K562 (cell line): ENCODE results near the gene PYGM. TPM values are rescaled to one million over a fixed set of nuclear protein-coding genes. Genes with fewer than 3 reads are reported as not detected.

Experiments used
- ATAC-seq: fragments of 200-7000 bp; cut with Tn5 transposase; 3 replicates; pipeline ENCODE4 v1.9.1; 2020; ENCODE audit warnings: moderate library complexity
- BruUV-seq: library from RNA; stranded (reverse); fragments of 400-500 nt; replicated peaks from 2 replicates; lab custom pipeline; 2021; lab: Mats Ljungman, UMichigan
- CTCF ChIA-PET: fragments of 300-600 bp; formaldehyde crosslinking; extraction: SDS; loops from one replicate; lab custom pipeline; 2021; ENCODE audit warnings: low intra/inter-chr PET ratio; lab: Yijun Ruan, JAX
- POLR2A ChIA-PET: fragments of 300-600, 350-650 bp; sonication (Branson Sonifier 250); formaldehyde crosslinking; extraction: SDS; loops from one replicate; lab custom pipeline; 2021; ENCODE audit warnings: antibody characterized with exemption, inconsistent platforms; lab: Yijun Ruan, JAX
- DNase-seq, 4 experiments: peaks; one replicate each; pipeline versions ENCODE4 v3.0.0 to v3.0.0-alpha.2; 2011 to 2018; ENCODE audit warnings: low spot score in 3 of 4, mixed read lengths in 3 of 4; ENCODE audit errors: extremely low read depth in 1 of 4
- FAIRE-seq: peaks from 2 replicates; lab custom pipeline; 2011; peaks lifted over from hg19 to GRCh38; lab: Jason Lieb, UNC
- H2AFZ ChIP-seq: 2 replicates; pipeline ENCODE4 v1.6.0; 2011; ENCODE audit warnings: low read depth, low read length, control low read depth, inconsistent platforms
- H3K27ac ChIP-seq: fragments of 200-600 bp; 3 replicates; pipeline ENCODE4 v1.8.0; 2011; ENCODE audit warnings: low read depth, mild to moderate bottlenecking, control low read depth, inconsistent platforms, low read length, moderate library complexity, mixed read lengths; ENCODE audit errors: extremely low read depth
- H3K27me3 ChIP-seq, 2 experiments: fragments of 300-600 bp in 1 of 2; 2 replicates in 1 of 2; 3 replicates in 1 of 2; pipeline versions ENCODE4 v1.6.0 to v1.8.0; 2011; ENCODE audit warnings: inconsistent platforms in 2 of 2, low read length in 2 of 2, mild to moderate bottlenecking in 1 of 2, mixed read lengths in 1 of 2, moderate library complexity in 1 of 2; ENCODE audit not compliant: control insufficient read depth in 2 of 2, insufficient read depth in 2 of 2
- H3K36me3 ChIP-seq: fragments of 300-600 bp; 3 replicates; pipeline ENCODE4 v1.8.0; 2011; ENCODE audit warnings: mild to moderate bottlenecking, low read length, inconsistent platforms; ENCODE audit not compliant: control insufficient read depth, insufficient read depth
- H3K4me1 ChIP-seq, 2 experiments: fragments of 200-600 bp in 1 of 2; replicated peaks in 1 of 2; 2 replicates in 1 of 2; 3 replicates in 1 of 2; pipeline versions ENCODE4 v1.5.1 to v1.8.0; 2011; ENCODE audit warnings: inconsistent platforms in 2 of 2, low read length in 2 of 2, mild to moderate bottlenecking in 1 of 2, mixed read lengths in 1 of 2, moderate library complexity in 1 of 2; ENCODE audit not compliant: control insufficient read depth in 2 of 2, insufficient read depth in 2 of 2
- H3K4me2 ChIP-seq: 2 replicates; pipeline ENCODE4 v1.6.1; 2011; ENCODE audit warnings: low read length, control low read depth, inconsistent platforms, mixed read lengths; ENCODE audit not compliant: insufficient read depth
- H3K4me3 ChIP-seq: fragments of 200-600 bp; sonication (generic), shearing (Covaris generic); 2 replicates; pipeline ENCODE4 v1.5.1; 2016; ENCODE audit warnings: control low read depth, inconsistent platforms
- H3K79me2 ChIP-seq: fragments of 200-600 bp; 3 replicates; pipeline ENCODE4 v1.8.0; 2011; ENCODE audit warnings: low read length, inconsistent platforms; ENCODE audit not compliant: control insufficient read depth, insufficient read depth
- H3K9ac ChIP-seq, 2 experiments: 2 replicates each; pipeline versions ENCODE4 v1.6.0 to v1.6.1; 2011; ENCODE audit warnings: low read depth in 2 of 2, low read length in 2 of 2, control low read depth in 1 of 2, inconsistent platforms in 1 of 2, mild to moderate bottlenecking in 1 of 2, mixed read lengths in 1 of 2; ENCODE audit not compliant: insufficient read depth in 1 of 2
- H3K9me1 ChIP-seq: one replicate; pipeline ENCODE4 v1.6.0; 2011; ENCODE audit warnings: inconsistent platforms, mild to moderate bottlenecking, low read length, moderate library complexity; ENCODE audit not compliant: control insufficient read depth, insufficient read depth
- H3K9me3 ChIP-seq: replicated peaks from 2 replicates; pipeline ENCODE4 v1.5.1; 2011; ENCODE audit warnings: low read depth, low read length, inconsistent platforms; ENCODE audit not compliant: control insufficient read depth, insufficient read depth
- H4K20me1 ChIP-seq: replicated peaks from 2 replicates; pipeline ENCODE4 v1.6.1; 2011; ENCODE audit warnings: low read length, inconsistent platforms, mixed read lengths; ENCODE audit not compliant: control insufficient read depth, insufficient read depth
- CHD4 ChIP-seq: fragments of 200-600 bp; sonication (generic); IDR thresholded peaks from 3 replicates; pipeline ENCODE4 v1.6.1; 2012; ENCODE audit warnings: low read depth, mild to moderate bottlenecking, mixed read lengths, low read length, inconsistent platforms; ENCODE audit not compliant: insufficient read depth, insufficient replicate concordance, poor library complexity, severe bottlenecking
- CREBBP ChIP-seq: IDR thresholded peaks from one replicate; pipeline ENCODE4 v1.6.1; 2012; ENCODE audit warnings: low read depth, mild to moderate bottlenecking, control low read depth, inconsistent platforms, low read length
- EHMT2 ChIP-seq: fragments of 450-650 bp; IDR thresholded peaks from 2 replicates; pipeline ENCODE4 v1.6.1; 2018; ENCODE audit warnings: antibody characterized with exemption
- HDAC1 ChIP-seq, 2 experiments: fragments of 450-650 bp; IDR thresholded peaks; 2 replicates each; pipeline ENCODE4 v1.6.1; 2016 to 2017; ENCODE audit warnings: inconsistent platforms in 1 of 2, mild to moderate bottlenecking in 1 of 2, moderate library complexity in 1 of 2
- HIVEP1 ChIP-seq: fragments of 250-450 bp; sonication (Bioruptor Pico); IDR thresholded peaks from 2 replicates; pipeline ENCODE4 v1.4.0; 2020; ENCODE audit warnings: mild to moderate bottlenecking
- MAFF ChIP-seq: IDR thresholded peaks from 2 replicates; pipeline ENCODE4 v1.6.1; 2012; ENCODE audit warnings: low read length, improper control_type of control experiment
- PHB2 ChIP-seq: fragments of 450-650 bp; IDR thresholded peaks from 2 replicates; pipeline ENCODE4 v1.6.1; 2017; ENCODE audit warnings: low read depth
- PPARD ChIP-seq: fragments of 250-450 bp; sonication (Bioruptor Pico); IDR thresholded peaks from 2 replicates; pipeline ENCODE4 v1.8.0; 2022; ENCODE audit warnings: inconsistent platforms, mild to moderate bottlenecking, moderate library complexity
- RB1 ChIP-seq: fragments of 450-650 bp; IDR thresholded peaks from 2 replicates; pipeline ENCODE4 v1.6.1; 2017; ENCODE audit warnings: low read depth, mild to moderate bottlenecking
- TCF7L2 ChIP-seq: fragments of 150-350 bp; IDR thresholded peaks from 2 replicates; pipeline ENCODE4 v1.6.1; 2016; ENCODE audit warnings: low read depth, mild to moderate bottlenecking, low read length, moderate library complexity
- ZNF316 ChIP-seq: fragments of 450-650 bp; IDR thresholded peaks from 2 replicates; pipeline ENCODE4 v1.6.1; 2016
- ZNF764 ChIP-seq: fragments of 250-450 bp; sonication (Bioruptor Pico); IDR thresholded peaks from 2 replicates; pipeline ENCODE4 v1.4.0; 2020; ENCODE audit warnings: low read depth, mild to moderate bottlenecking, moderate library complexity
- WGBS: fragments of 100-300 bp; shearing (Covaris generic); methylation state at CpG from one replicate; pipeline ENCODE4 v1.1.6; 2016; ENCODE audit warnings: low coverage, mixed read lengths; ENCODE audit not compliant: insufficient coverage; ENCODE audit errors: missing lambda C conversion rate; 5-methylcytosine and 5-hydroxymethylcytosine counted together
- in situ Hi-C: fragments of 300-500 bp; cut with MboI; formaldehyde crosslinking; loops from 4 replicates; pipeline ENCODE4 v1.15.0; 2018; ENCODE audit warnings: inconsistent platforms, mixed read lengths
- intact Hi-C: fragments of 100-400 bp; cut with micrococcal nuclease; formaldehyde crosslinking; loops from 2 replicates; pipeline ENCODE4 v1.14.2; 2022
- polyA plus RNA-seq, 8 experiments: library from polyadenylated mRNA; depleted of rRNA in 4 of 8; stranded (reverse) in 5 of 8; unstranded in 3 of 8; fragments of >200 nt; fragmentation: Nextera tagmentation in 2 of 8; fragmentation: Illumina TruSeq in 1 of 8; extraction: Ambion mirVana in 2 of 8; extraction: Trizol in 1 of 8; gene quantifications; 2 replicates each; pipeline versions ENCODE4 v1.2.1 to v1.2.3, GENCODE V29; 2011 to 2014; ENCODE audit warnings: inconsistent platforms in 1 of 8, missing spikeins in 1 of 8
- total RNA-seq, 7 experiments: library from RNA; depleted of rRNA in 6 of 7; stranded (reverse); fragments of >200 nt in 6 of 7; fragmentation: Illumina TruSeq in 2 of 7; extraction: Trizol in 2 of 7; gene quantifications; 2 replicates each; pipeline versions ENCODE4 v1.2.1 to v1.2.3, GENCODE V29; 2011 to 2021; ENCODE audit warnings: low replicate concordance in 1 of 7
- TF ChIP-seq, protein P1 (sequence below), 2 experiments: fragments of 450-650 bp in 1 of 2; sonication (generic) in 1 of 2; formaldehyde crosslinking in 1 of 2; IDR thresholded peaks in 1 of 2; conservative IDR thresholded peaks in 1 of 2; 2 replicates each; pipeline versions ENCODE4 v1.6.1 to v1.8.1; 2016 to 2023; ENCODE audit warnings: mild to moderate bottlenecking in 2 of 2, moderate library complexity in 2 of 2, inconsistent platforms in 1 of 2, missing genetic modification reagents in 1 of 2
- TF ChIP-seq, protein P2 (sequence below): fragments of 250-450 bp; sonication (Bioruptor Pico); IDR thresholded peaks from 2 replicates; pipeline ENCODE4 v1.4.0; 2020; ENCODE audit warnings: mild to moderate bottlenecking, moderate library complexity, borderline replicate concordance
- TF ChIP-seq, protein P3 (sequence below): sonication (generic); formaldehyde crosslinking; IDR thresholded peaks from 2 replicates; pipeline ENCODE4 v1.8.1; 2023; ENCODE audit warnings: mild to moderate bottlenecking, missing genetic modification reagents
- TF ChIP-seq, protein P4 (sequence below): fragments of 250-450 bp; sonication (Bioruptor Pico); IDR thresholded peaks from 2 replicates; pipeline ENCODE4 v1.8.0; 2021; ENCODE audit warnings: borderline replicate concordance, mild to moderate bottlenecking, moderate library complexity; ENCODE audit not compliant: poor library complexity, severe bottlenecking

The PYGM gene
- total and polyA plus RNA-seq, 9 of the 15 experiments (the other 6 are each of a cell fraction or from before 2014, with no cell fraction given) = 0.07 to 1.5 (median 0.68) TPM

DNA sequence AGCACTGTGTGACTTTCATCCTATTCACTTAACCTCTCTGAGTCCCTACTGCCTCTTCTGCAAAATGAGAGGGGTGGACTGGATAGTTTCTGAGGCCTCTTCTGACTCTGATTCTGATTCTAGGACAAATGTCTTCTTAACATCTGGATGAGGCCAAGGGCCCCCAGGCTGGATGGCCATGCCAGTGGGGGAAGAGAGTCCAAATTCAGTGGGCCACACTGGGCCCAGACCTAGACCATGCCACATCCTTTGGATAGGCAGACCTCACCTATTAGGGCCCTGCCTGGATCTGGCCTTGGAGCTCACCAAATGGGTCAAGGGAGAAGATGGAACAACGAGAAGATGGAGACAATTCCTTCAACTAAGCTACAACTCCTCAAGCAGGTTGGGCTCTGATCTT is 61.3 kb downstream of the PYGM start:
- WGBS = 0% methylated on average over 1 of the region's 1 CpG
- H3K27ac ChIP-seq = no peak overlapping the region
- POLR2A ChIA-PET = interaction anchor here (0.9 to 1.3 kb wide), 3 partner anchors 15 to 18 kb away, joined by 3 to 4 read pairs (median 3); no protein-coding TSS in a partner anchor
- H3K27me3 ChIP-seq = peaks cover 8 to 48% of the 10 kb centered on the region in 2 experiments; a peak in 4 of 5 replicates
- H4K20me1 ChIP-seq = no peaks in the 10 kb centered on the region
- in situ Hi-C loops (no loop called here), intact Hi-C loops (no loop called here)
- CTCF ChIA-PET = no interaction called here
- H3K9ac ChIP-seq = no peak overlapping the region
- no peak for DNase-seq
- H3K9me3 ChIP-seq = no peaks in the 10 kb centered on the region
- H3K4me1 ChIP-seq = peaks cover 0 to 8% of the 10 kb centered on the region in 2 experiments; a peak in 3 of 5 replicates
- no peaks in the 10 kb centered on the region for H3K36me3 ChIP-seq
- no peak overlapping the region for H3K4me3 ChIP-seq
- no peak for ATAC-seq
- no peak overlapping the region for H2AFZ ChIP-seq
- no TSS peak for BruUV-seq
- no peak for FAIRE-seq
- H3K4me2 ChIP-seq = no peak overlapping the region
- no peaks in the 10 kb centered on the region for H3K9me1 ChIP-seq
- no peaks in the 10 kb centered on the region for H3K79me2 ChIP-seq
- no peak for TF ChIP-seq ZNF764 (CRISPR knock-in tag)
- TF ChIP-seq, protein P1, sequence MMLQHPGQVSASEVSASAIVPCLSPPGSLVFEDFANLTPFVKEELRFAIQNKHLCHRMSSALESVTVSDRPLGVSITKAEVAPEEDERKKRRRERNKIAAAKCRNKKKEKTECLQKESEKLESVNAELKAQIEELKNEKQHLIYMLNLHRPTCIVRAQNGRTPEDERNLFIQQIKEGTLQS (IDR thresholded peaks at IDR 0.05) = no peak
- TF ChIP-seq, protein P1 (CRISPR knock-in tag; conservative IDR thresholded peaks at IDR 0.05) = no peak
- no peak for TF ChIP-seq ZNF316
- TF ChIP-seq, protein P2, sequence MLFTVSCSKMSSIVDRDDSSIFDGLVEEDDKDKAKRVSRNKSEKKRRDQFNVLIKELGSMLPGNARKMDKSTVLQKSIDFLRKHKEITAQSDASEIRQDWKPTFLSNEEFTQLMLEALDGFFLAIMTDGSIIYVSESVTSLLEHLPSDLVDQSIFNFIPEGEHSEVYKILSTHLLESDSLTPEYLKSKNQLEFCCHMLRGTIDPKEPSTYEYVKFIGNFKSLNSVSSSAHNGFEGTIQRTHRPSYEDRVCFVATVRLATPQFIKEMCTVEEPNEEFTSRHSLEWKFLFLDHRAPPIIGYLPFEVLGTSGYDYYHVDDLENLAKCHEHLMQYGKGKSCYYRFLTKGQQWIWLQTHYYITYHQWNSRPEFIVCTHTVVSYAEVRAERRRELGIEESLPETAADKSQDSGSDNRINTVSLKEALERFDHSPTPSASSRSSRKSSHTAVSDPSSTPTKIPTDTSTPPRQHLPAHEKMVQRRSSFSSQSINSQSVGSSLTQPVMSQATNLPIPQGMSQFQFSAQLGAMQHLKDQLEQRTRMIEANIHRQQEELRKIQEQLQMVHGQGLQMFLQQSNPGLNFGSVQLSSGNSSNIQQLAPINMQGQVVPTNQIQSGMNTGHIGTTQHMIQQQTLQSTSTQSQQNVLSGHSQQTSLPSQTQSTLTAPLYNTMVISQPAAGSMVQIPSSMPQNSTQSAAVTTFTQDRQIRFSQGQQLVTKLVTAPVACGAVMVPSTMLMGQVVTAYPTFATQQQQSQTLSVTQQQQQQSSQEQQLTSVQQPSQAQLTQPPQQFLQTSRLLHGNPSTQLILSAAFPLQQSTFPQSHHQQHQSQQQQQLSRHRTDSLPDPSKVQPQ (CRISPR knock-in tag) = no peak
- no peak for TF ChIP-seq CHD4
- no peak for TF ChIP-seq CREBBP
- no peak for TF ChIP-seq RB1
- TF ChIP-seq PHB2 = no peak
- TF ChIP-seq, protein P3, sequence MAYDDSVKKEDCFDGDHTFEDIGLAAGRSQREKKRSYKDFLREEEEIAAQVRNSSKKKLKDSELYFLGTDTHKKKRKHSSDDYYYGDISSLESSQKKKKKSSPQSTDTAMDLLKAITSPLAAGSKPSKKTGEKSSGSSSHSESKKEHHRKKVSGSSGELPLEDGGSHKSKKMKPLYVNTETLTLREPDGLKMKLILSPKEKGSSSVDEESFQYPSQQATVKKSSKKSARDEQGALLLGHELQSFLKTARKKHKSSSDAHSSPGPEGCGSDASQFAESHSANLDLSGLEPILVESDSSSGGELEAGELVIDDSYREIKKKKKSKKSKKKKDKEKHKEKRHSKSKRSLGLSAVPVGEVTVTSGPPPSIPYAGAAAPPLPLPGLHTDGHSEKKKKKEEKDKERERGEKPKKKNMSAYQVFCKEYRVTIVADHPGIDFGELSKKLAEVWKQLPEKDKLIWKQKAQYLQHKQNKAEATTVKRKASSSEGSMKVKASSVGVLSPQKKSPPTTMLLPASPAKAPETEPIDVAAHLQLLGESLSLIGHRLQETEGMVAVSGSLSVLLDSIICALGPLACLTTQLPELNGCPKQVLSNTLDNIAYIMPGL (CRISPR knock-in tag) = no peak
- no peak for TF ChIP-seq EHMT2
- TF ChIP-seq PPARD (CRISPR knock-in tag) = no peak
- TF ChIP-seq HIVEP1 = no peak
- TF ChIP-seq, protein P4, sequence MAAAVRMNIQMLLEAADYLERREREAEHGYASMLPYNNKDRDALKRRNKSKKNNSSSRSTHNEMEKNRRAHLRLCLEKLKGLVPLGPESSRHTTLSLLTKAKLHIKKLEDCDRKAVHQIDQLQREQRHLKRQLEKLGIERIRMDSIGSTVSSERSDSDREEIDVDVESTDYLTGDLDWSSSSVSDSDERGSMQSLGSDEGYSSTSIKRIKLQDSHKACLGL = no peak
- TF ChIP-seq TCF7L2 = no peak
- TF ChIP-seq HDAC1 (IDR thresholded peaks at IDR 0.05) = no peak
- TF ChIP-seq MAFF = no peak
